ENCODE results near the gene FHIP2A. TPM values are rescaled to one million over a fixed set of nuclear protein-coding genes. Genes with fewer than 3 reads are reported as not detected.

The FHIP2A gene
- total and polyA plus RNA-seq, 7 donors, result 3.4 to 31.9 (median 19.9) TPM

Other genes with a start within 250 kb of the FHIP2A start
- gene ABLIM1, start 163.5 kb upstream of the FHIP2A start, total RNA-seq, result 100 to 1,000 TPM in 2 of 4 donors, 10 to 100 TPM in 2; 21.8 to 183 (median 66.8) TPM
- gene ABLIM1, start 163.5 kb upstream of the FHIP2A start, polyA plus RNA-seq, result 10 to 100 TPM; 15.4 to 17.2 (median 16.5) TPM
- 1 to 10 TPM; 5.4 to 8.8 (median 8.5) TPM for gene TRUB1, start 116.4 kb downstream of the FHIP2A start, total RNA-seq
- 1 to 10 TPM; 3.3 to 8.9 (median 4.3) TPM for gene TRUB1, start 116.4 kb downstream of the FHIP2A start, polyA plus RNA-seq